Measurements from ENCODE around the gene SLC44A3. TPM values are rescaled to one million over a fixed set of nuclear protein-coding genes. Genes with fewer than 3 reads are reported as not detected.

Gene SLC44A3
- total and polyA plus RNA-seq, 2 of the 8 experiments (the other 6 are each of a cell fraction or from before 2014, with no cell fraction given): 4.2 to 5.0 TPM

GRCh38 chr1:94859174-94859573 lies 39.0 kb downstream of the SLC44A3 start (continued):
- TF ChIP-seq HDAC2 (IDR thresholded peaks at IDR 0.05; ENCODE audit: borderline replicate concordance in 1 of 2, low read depth in 2 of 2, low read length in 2 of 2) (no peak), EZH2 (IDR thresholded peaks at IDR 0.05; ENCODE audit: low read depth, low read length, severe bottlenecking) (no peak)

Measured in H1 (cell line).